Activated T-cell treated with anti-CD3 and anti-CD28 coated beads, Interleukin-2, amount 50 U/mL, for 72 hours (primary cell): ENCODE measurements around the gene PREB. TPM values are rescaled to one million over a fixed set of nuclear protein-coding genes. Genes with fewer than 3 reads are reported as not detected.
"Not testable (repeated sequence)": the region's sequence is repeated elsewhere in the genome, so short reads cannot be mapped to it uniquely, and the experiment has no call there.

Experiments
- ATAC-seq, 2 donors: fragments of 150-1000 bp; cut with Tn5 transposase; replicated peaks in 1 of 2; 2 replicates each; pipeline ENCODE4 v1.10.0; 2021; ENCODE audit warnings: moderate library complexity in 2 of 2, mild to moderate bottlenecking in 1 of 2
- DNase-seq, 2 donors: peaks; one replicate each; pipeline ENCODE4 v3.0.0; 2021 to 2022; ENCODE audit warnings: mixed read lengths in 1 of 2
- H3K27ac Mint-ChIP-seq: one replicate; pipeline ENCODE4 v1.8.0; 2022; ENCODE audit warnings: mild to moderate bottlenecking, moderate library complexity, mixed read lengths
- H3K27me3 Mint-ChIP-seq: one replicate; pipeline ENCODE4 v1.8.0; 2022; ENCODE audit warnings: low read depth, mixed read lengths
- H3K36me3 Mint-ChIP-seq, 2 donors: one replicate each; pipeline ENCODE4 v1.8.0; 2022; ENCODE audit warnings: mixed read lengths in 2 of 2, mild to moderate bottlenecking in 1 of 2; ENCODE audit not compliant: insufficient read depth in 2 of 2
- H3K4me1 Mint-ChIP-seq: one replicate; pipeline ENCODE4 v1.8.0; 2022; ENCODE audit warnings: low read depth, mixed read lengths
- H3K4me3 Mint-ChIP-seq, 2 donors: one replicate each; pipeline ENCODE4 v1.8.0; 2022; ENCODE audit warnings: mild to moderate bottlenecking in 2 of 2, mixed read lengths in 2 of 2, moderate library complexity in 2 of 2
- H3K9me3 Mint-ChIP-seq, 2 donors: one replicate each; pipeline ENCODE4 v1.8.0; 2022; ENCODE audit warnings: mixed read lengths in 2 of 2
- total RNA-seq, 2 donors: library from RNA; stranded (reverse); gene quantifications; one replicate each; pipeline ENCODE4 v1.2.3, GENCODE V29; 2022

The PREB gene
- total RNA-seq, 2 donors from 2014 or later: 35.5 to 41.1 TPM

DNA sequence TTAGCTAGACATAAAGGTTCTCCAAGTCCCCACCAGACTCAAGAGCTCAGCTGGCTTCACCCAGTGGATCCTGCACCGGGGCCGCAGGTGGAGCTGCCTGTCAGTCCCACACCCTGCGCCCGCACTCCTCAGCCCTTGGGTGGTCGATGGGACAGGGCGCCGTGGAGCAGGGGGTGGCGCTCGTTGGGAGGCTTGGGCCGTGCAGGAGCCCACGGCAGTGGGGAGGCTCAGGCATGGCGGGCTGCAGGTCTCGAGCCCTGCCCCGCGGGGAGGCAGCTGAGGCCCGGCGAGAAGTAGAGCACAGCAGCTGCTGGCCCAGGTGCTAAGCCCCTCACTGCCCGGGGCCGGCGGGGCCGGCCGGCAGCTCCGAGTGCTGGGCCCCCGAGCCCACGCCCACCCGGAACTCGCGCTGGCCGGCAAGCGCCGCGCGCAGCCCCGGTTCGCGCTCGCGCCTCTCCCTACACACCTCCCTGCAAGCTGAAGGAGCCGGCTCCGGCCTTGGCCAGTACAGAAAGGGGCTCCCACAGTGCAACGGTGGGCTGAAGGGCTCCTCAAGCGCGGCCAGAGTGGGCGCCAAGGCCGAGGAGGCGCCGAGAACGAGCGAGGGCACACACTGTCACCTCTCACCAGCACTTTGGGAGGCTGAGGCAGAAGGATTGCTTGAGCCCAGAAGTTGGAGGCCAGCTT, 22.9 kb downstream of the PREB start:
- not testable (repeated sequence) for H3K36me3 Mint-ChIP-seq, H3K4me1 Mint-ChIP-seq, H3K27ac Mint-ChIP-seq, DNase-seq, ATAC-seq, H3K27me3 Mint-ChIP-seq, H3K4me3 Mint-ChIP-seq, H3K9me3 Mint-ChIP-seq

DNA sequence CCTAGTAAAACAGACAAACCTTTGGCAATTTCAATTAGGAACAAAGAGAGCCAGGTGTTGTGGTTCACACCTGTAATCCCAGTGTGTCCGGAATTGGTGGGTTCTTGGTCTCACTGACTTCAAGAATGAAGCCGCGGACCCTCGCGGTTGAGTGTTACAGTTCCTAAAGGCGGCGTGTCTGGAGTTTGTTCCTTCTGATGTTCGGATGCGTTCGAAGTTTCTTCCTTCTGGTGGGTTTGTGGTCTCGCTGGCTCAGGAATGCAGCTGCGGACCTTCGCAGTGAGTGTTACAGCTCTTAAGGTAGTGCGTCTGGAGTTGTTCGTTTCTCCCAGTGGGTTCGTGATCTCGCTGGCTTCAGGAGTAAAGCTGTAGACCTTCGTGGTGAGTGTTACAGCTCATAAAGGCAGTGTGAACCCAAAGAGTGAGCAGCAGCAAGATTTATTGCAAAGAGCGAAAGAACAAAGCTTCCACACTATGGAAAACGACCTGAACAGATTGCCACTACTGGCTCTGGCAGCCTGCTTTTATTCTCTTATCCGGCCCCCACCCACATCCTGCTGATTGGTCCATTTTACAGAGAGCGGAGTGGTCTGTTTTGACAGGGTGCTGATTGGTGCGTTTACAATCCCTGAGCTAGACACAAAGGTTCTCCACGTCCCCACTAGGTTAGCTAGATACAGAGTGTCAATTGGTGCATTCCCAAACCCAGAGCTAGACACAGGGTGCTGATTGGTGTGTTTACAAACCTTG, 23.7 kb downstream of the PREB start:
- not testable (repeated sequence) for H3K4me1 Mint-ChIP-seq, H3K27ac Mint-ChIP-seq, DNase-seq, H3K27me3 Mint-ChIP-seq, ATAC-seq, H3K9me3 Mint-ChIP-seq, H3K36me3 Mint-ChIP-seq
- H3K4me3 Mint-ChIP-seq: peak overlapping the region in 1 of 2 donors; percentile 13

DNA sequence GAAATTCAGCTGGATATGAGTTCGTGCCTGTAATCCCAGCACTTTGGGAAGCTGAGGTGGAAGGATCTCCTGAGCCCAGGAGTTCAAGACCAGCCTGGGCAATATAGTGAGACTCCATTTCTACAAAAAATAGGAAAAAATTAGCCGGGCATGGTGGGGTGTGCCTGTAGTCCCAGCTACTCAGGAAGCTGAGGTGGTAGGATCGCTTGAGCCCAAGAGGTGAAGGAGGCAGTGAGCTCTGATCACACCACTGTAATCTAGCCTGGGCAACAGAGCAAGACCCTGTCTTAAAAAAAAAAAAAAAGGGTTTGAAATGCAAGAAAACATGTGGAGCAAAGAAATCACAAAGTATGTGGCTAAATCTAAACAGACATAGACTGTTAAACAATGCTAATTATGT, 25.4 kb downstream of the PREB start:
- Mint-ChIP-seq H3K4me3 (no peak overlapping the region), H3K27me3 (no peaks in the 10 kb centered on the region), H3K9me3 (no peaks in the 10 kb centered on the region), H3K36me3 (no peaks in the 10 kb centered on the region), H3K4me1 (no peaks in the 10 kb centered on the region), H3K27ac (no peak overlapping the region)
- no peak for DNase-seq
- no peak for ATAC-seq

DNA sequence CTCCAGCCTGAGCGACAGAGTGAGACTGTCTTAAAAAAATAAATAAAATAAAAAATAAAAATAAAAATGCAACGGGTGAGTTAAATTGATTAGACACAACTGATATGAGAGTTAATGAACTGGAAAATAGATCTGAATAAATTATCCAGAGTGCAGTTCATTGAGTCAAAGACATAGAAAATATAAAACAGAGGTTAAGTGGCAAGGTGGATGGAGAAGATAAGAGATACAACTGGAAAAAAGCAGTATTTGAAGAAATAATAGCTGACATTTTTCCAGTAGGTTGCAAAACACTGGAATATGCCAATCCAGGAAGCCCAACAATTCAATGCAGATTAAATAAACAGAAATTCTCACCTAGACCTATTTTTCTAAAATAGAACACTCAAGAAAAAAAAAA, 26.2 kb downstream of the PREB start:
- no peak overlapping the region for H3K27ac Mint-ChIP-seq
- no peak for ATAC-seq
- H3K9me3 Mint-ChIP-seq: no peaks in the 10 kb centered on the region
- no peaks in the 10 kb centered on the region for H3K4me1 Mint-ChIP-seq
- H3K4me3 Mint-ChIP-seq: no peak overlapping the region
- no peaks in the 10 kb centered on the region for H3K27me3 Mint-ChIP-seq
- no peak for DNase-seq
- no peaks in the 10 kb centered on the region for H3K36me3 Mint-ChIP-seq

DNA sequence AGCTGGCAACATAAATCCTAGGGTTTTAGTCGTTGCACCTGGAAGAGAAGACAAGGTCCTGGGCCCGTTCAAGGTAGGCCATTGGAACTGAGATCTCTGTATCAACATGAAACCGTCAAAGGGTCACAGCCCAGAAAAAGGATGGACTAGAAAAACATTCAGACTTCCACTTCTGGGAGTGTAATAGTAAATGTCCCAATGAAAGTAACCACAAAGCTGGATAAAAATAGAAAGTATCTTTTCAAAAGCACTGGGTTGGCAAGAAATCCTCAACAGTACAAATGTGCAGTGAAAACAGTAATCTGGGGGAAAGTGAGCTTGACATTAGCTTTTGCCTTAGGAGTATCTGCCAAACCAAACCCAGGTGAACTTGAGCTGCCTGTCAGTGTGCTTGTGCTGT, 28.5 kb downstream of the PREB start:
- no peak for DNase-seq
- H3K4me3 Mint-ChIP-seq: no peak overlapping the region

DNA sequence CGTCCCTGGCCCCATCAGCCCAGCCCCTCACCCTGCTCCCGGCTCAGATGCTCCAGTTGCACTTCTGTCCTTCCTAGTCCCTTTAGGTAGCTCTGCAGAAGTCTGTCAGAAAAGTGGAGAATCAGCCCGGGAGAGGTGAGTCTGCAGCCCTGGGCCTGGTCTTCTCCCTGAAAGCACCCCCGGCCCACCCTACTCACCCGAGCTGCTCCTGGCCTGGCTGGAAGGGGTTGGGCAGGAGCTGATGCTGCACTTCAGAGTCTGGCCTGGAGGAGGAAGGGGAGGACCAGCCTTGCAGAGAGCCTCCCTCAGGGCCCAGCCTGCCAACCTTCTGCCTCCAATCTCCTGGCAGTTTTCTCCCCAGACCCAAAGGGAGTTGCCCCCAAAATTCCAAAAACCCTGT, 32.1 kb downstream of the PREB start:
- DNase-seq (no peak), ATAC-seq (no peak)
- H3K27me3 Mint-ChIP-seq: no peaks in the 10 kb centered on the region
- H3K4me3 Mint-ChIP-seq: no peak overlapping the region
- H3K27ac Mint-ChIP-seq: no peak overlapping the region
- H3K9me3 Mint-ChIP-seq: no peaks in the 10 kb centered on the region
- H3K4me1 Mint-ChIP-seq: no peaks in the 10 kb centered on the region
- H3K36me3 Mint-ChIP-seq: no peaks in the 10 kb centered on the region

More for the DNA sequence above, 28.5 kb downstream of the PREB start:
- no peaks in the 10 kb centered on the region for H3K9me3 Mint-ChIP-seq
- H3K27me3 Mint-ChIP-seq: no peaks in the 10 kb centered on the region
- no peaks in the 10 kb centered on the region for H3K4me1 Mint-ChIP-seq
- H3K36me3 Mint-ChIP-seq: no peaks in the 10 kb centered on the region
- no peak for ATAC-seq
- H3K27ac Mint-ChIP-seq: no peak overlapping the region

DNA sequence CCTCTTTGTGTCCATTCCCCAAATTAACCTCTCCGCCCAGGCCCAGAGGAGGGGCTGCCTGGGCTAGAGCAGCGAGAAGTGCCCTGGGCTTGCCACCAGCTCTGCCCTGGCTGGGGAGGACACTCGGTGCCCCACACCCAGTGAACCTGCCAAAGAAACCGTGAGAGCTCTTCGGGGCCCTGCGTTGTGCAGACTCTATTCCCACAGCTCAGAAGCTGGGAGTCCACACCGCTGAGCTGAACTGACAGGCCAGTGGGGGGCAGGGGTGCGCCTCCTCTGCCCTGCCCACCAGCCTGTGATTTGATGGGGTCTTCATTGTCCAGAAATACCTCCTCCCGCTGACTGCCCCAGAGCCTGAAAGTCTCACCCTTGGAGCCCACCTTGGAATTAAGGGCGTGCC, 34.4 kb downstream of the PREB start:
- Mint-ChIP-seq H3K4me1 (peaks cover 16% of the 10 kb centered on the region), H3K27me3 (no peaks in the 10 kb centered on the region), H3K27ac (no peak overlapping the region), H3K4me3 (no peak overlapping the region), H3K36me3 (no peaks in the 10 kb centered on the region), H3K9me3 (no peaks in the 10 kb centered on the region)
- DNase-seq (no peak), ATAC-seq (no peak)

DNA sequence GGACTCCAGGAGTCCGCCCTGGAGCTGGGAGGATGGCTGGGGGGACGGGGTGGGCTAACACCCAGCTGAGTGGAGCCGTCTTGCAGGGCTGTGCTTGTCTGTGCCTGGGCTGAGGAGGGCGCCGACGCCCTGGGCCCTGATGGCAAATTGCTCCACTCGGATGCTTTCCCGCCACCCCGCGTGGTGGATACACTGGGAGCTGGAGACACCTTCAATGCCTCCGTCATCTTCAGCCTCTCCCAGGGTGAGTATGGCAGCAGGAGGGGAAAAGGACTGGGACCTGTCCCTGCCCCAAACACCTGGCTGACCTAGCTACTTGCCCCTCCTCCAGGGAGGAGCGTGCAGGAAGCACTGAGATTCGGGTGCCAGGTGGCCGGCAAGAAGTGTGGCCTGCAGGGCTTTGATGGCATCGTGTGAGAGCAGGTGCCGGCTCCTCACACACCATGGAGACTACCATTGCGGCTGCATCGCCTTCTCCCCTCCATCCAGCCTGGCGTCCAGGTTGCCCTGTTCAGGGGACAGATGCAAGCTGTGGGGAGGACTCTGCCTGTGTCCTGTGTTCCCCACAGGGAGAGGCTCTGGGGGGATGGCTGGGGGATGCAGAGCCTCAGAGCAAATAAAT, 35.0 kb downstream of the PREB start:
- Mint-ChIP-seq H3K27ac (no peak overlapping the region), H3K4me1 (peaks cover 16% of the 10 kb centered on the region), H3K27me3 (no peaks in the 10 kb centered on the region), H3K36me3 (no peaks in the 10 kb centered on the region), H3K4me3 (no peak overlapping the region), H3K9me3 (no peaks in the 10 kb centered on the region)
- no peak for ATAC-seq
- no peak for DNase-seq

DNA sequence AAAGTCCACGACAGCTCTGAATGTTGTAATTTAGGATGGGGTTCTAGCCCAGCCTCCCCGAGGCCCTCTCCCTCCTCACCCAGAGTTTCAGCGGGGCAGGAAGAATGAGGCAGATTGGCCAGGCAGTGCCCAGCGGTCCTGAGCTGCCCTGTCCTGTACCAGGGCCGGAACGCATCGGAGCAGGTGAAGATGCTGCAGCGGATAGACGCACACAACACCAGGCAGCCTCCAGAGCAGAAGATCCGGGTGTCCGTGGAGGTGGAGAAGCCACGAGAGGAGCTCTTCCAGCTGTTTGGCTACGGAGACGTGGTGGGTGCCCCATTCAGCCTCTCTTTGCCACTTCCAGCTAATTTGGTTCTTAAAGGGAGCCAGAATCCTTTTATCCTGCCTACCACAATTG, 37.1 kb downstream of the PREB start:
- H3K36me3 Mint-ChIP-seq: no peaks in the 10 kb centered on the region
- no peak overlapping the region for H3K4me3 Mint-ChIP-seq
- no peak overlapping the region for H3K27ac Mint-ChIP-seq
- DNase-seq: no peak
- H3K27me3 Mint-ChIP-seq: no peaks in the 10 kb centered on the region
- no peaks in the 10 kb centered on the region for H3K9me3 Mint-ChIP-seq
- ATAC-seq: no peak
- peaks cover 16% of the 10 kb centered on the region for H3K4me1 Mint-ChIP-seq

DNA sequence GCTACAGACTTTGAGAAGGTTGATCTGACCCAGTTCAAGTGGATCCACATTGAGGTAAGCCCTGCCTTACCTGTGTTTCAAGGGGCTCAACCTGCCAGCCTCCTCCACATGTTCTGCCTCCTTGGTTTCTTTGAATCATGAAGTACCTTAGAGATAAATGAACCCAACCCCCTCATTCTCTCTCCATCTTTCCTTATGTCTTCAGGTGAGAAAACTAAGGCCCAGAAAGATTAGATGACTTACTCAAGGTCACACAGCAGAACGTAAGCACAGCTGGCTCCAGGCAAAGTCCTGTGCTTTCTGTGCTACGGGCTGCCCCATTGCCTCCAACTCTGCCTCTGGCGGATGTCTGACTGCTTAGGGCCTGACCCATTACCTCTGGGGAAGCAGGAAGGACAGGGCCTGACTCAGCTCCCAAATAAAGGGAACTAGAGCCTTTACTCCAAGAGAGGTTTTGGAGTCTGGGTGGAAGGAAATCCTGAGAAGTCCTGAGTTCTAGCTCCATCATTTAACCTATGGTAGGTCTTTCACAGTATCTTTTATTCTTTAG, 37.6 kb downstream of the PREB start:
- Mint-ChIP-seq H3K27me3 (no peaks in the 10 kb centered on the region), H3K4me1 (peaks cover 16% of the 10 kb centered on the region), H3K36me3 (no peaks in the 10 kb centered on the region), H3K27ac (no peak overlapping the region), H3K4me3 (no peak overlapping the region), H3K9me3 (no peaks in the 10 kb centered on the region)
- ATAC-seq (no peak), DNase-seq (no peak)

DNA sequence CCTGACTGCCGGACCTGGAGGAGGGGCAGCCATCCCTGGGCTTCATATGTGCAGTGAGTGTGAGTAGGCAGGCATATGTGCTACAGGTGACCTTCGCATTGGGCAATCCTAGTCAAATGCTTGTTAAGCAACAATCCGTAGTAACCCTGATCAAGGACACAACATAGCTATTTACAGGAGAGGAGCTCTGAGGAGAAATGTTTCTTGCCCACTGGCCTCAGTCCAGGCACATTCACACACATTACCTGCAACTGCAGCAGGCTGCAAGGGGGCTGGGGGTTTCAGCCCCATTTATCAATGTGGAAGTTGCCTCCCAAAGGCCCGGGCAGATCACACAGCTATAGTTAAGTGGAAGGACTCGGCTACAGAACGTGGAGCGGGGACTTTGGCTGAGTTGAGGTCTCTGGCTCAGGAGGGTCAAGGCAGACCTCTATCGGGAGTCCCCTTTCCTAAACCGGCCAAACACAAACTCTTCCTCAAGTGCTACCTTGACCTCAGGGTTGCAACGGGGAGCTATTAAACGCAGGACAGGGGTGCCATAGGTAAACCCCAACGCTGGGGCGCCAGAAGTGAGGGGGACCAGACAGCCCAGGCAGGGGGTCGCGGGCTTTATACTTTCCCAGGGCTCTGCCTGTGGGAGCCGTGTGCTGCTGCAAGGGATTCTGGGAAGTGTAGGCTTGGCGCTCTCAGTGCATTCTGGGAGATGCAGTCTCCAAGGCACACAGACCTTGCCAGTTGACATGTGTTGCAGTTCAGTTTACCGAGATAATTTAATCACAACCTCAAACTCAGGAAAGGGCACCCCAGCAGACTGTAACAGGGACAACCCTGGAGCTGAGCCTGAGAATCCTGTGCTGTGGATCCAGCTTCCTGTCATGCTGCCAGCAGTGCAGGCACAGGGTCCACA, 38.4 kb downstream of the PREB start:
- DNase-seq: peak; percentile 39 to 45

DNA sequence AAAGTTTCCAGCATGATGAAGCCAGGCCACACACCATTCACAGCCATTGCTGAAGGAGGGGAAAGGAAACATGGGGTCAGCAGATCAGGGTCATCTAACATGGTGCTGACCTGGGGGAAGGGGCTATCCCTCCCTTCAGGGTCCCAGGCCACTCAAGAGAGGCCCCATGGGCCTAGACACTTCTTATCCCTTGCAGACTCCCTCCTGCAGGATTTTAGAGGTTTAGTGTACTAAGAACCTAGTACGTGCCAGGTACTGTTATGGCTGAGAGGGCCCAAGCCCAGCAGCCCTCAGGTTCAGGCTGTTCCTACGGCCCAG, 39.0 kb downstream of the PREB start:
- ATAC-seq (no peak), DNase-seq (no peak)
- H3K4me3 Mint-ChIP-seq: peak overlapping the region; percentile 54 to 56
- no peaks in the 10 kb centered on the region for H3K36me3 Mint-ChIP-seq
- no peaks in the 10 kb centered on the region for H3K9me3 Mint-ChIP-seq
- no peak overlapping the region for H3K27ac Mint-ChIP-seq
- H3K27me3 Mint-ChIP-seq: no peaks in the 10 kb centered on the region
- peaks cover 16% of the 10 kb centered on the region for H3K4me1 Mint-ChIP-seq

More for the DNA sequence above, 38.4 kb downstream of the PREB start:
- Mint-ChIP-seq H3K27ac (no peak overlapping the region), H3K36me3 (no peaks in the 10 kb centered on the region), H3K9me3 (no peaks in the 10 kb centered on the region), H3K27me3 (no peaks in the 10 kb centered on the region), H3K4me3 (peak overlapping the region; percentile 54 to 56), H3K4me1 (peaks cover 16% of the 10 kb centered on the region)
- ATAC-seq: peak; percentile 76 to 83
